Prostate gland (tissue), 2 donors: ENCODE measurements around the gene SDR9C7.
"Not testable (repeated sequence)": the region's sequence is repeated elsewhere in the genome, so short reads cannot be mapped to it uniquely, and the experiment has no call there.

ENCODE experiments used
- POLR2A ChIP-seq: fragments of 450-650 bp; IDR thresholded peaks from one replicate; pipeline ENCODE4 v1.6.1; 2016; ENCODE audit warnings: antibody characterized with exemption, mild to moderate bottlenecking
- POLR2AphosphoS5 ChIP-seq: sonication (generic); formaldehyde crosslinking; IDR thresholded peaks from one replicate; pipeline ENCODE4 v1.6.1; 2017; ENCODE audit warnings: antibody characterized with exemption
- TF ChIP-seq, protein P1 (sequence below), 4 experiments: fragments of 200-600 bp in 2 of 4; fragments of 450-650 bp in 2 of 4; sonication (generic) in 2 of 4; IDR thresholded peaks; 1 replicate in 3 of 4; 2 replicates in 1 of 4; pipeline ENCODE4 v1.5.1; 2016 to 2019; ENCODE audit warnings: antibody characterized with exemption in 4 of 4, mild to moderate bottlenecking in 2 of 4, moderate library complexity in 2 of 4

GRCh38 chr12:56968910-56969309 lies 34.7 kb upstream of the SDR9C7 start:
- TF ChIP-seq, protein P1, sequence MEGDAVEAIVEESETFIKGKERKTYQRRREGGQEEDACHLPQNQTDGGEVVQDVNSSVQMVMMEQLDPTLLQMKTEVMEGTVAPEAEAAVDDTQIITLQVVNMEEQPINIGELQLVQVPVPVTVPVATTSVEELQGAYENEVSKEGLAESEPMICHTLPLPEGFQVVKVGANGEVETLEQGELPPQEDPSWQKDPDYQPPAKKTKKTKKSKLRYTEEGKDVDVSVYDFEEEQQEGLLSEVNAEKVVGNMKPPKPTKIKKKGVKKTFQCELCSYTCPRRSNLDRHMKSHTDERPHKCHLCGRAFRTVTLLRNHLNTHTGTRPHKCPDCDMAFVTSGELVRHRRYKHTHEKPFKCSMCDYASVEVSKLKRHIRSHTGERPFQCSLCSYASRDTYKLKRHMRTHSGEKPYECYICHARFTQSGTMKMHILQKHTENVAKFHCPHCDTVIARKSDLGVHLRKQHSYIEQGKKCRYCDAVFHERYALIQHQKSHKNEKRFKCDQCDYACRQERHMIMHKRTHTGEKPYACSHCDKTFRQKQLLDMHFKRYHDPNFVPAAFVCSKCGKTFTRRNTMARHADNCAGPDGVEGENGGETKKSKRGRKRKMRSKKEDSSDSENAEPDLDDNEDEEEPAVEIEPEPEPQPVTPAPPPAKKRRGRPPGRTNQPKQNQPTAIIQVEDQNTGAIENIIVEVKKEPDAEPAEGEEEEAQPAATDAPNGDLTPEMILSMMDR (IDR thresholded peaks at IDR 0.05): not testable (repeated sequence)
- TF ChIP-seq POLR2A, POLR2AphosphoS5: not testable (repeated sequence)
